UCSD-AML1 (cell line): ENCODE results near the gene TRIL.

ENCODE experiments used
- DNase-seq: peaks from one replicate; lab custom pipeline; 2025; ENCODE audit not compliant: unreplicated experiment; lab: John Stamatoyannopoulos, UW

The TRIL gene

DNA sequence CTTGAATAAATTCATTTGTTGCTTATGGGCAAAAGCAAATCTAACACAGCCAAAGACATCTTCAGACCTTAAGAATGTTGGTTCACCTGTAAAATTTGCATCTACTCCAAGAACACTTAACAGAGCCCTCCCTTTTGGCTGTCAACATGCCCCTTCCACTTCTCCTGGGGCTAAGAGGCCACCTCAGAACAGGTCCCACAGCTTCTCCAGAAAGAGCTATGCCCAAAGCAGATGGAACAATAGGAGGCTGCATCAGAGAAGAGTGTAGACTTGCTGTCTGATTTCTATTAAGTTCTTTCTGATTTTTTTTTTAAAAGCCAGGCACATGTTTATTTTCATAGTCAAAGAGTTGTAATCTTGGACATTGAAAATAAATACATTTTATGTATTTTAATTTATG is 26.1 kb upstream of the TRIL start:
- DNase-seq, result no peak

DNA sequence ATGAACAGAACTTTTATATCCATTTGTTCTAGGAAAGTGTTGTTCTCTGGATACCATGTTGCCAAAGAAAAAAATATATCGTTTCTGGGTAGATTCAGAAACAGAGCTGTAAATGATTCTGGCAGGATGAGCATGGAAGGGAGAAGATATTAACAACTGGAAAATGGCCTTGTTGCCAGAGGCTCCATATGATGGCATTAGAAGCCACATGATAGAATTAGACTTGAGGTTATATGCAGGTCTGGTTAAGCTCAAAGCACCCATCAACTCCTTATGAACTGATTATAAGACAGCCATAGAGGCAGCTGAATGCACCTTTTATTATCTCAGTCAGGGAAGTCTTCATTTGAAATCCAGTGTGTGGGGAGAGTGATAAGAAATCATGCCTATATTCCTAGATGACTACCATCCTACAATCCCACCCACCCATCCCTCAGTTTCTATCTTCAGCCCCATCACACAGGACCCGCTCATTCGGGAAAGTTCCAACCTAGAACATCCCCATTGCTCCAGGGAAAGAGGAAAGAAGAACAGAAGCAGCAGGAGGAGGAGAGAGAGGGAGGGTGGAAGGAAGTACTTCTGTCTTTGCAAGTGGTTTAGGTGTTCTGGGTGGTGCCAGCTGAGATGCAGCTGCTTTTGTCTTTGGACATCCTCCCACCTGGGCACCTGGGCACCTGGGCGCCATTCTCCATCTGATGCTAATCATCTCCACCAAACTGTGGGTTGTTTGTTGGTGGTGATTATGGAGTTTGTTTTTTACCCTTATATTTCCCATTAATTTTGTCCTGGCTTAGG is 25.5 kb upstream of the TRIL start:
- no peak for DNase-seq

DNA sequence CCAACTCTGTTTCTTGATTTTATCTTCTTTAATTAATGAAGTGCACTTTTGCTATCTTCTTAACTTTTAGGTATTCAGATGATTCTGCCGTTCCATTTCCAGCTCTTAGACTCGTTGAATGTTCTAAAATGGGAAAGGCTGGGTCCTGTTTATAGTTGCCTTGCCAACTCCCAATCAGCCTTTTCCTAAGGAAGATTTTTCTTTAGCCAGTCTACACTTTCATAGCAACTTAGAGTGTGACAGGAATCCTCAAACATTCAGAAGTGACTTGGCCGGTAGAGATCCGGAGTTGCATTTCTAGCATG is 23.0 kb upstream of the TRIL start:
- DNase-seq, result no peak

DNA sequence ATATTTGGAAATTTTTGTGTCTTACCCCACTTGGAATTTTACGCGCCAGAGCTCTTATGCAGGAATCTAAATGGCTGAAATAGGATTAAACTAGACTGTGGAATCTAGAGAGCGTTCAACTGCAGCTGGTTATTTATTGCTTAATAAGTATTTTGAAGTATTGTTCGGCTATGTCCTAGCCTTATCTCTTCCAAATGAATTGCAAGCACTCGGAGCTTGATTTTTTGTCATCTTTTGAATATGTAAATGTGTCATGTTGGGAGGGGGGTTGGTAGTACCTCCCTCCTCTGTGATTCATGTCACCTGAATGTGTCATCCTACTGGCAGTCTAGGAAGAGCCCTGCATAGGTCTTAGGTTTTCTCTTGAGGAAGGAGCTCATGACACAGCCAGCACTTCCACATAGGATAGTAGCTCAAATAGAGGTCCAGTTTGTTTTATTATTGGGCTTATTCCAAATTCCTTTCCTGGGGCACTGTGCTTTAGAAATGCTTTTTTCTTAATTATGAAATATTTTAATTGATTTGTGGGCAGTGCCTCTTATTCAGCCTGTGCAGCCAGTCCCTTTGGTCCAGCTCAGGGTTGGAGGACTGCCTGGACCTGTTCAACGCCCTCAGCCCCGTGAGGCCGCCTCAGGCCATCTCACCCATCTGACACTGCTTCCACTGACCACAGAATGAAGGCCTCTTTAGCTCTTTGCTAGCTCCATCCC is 22.5 kb upstream of the TRIL start:
- no peak for DNase-seq

DNA sequence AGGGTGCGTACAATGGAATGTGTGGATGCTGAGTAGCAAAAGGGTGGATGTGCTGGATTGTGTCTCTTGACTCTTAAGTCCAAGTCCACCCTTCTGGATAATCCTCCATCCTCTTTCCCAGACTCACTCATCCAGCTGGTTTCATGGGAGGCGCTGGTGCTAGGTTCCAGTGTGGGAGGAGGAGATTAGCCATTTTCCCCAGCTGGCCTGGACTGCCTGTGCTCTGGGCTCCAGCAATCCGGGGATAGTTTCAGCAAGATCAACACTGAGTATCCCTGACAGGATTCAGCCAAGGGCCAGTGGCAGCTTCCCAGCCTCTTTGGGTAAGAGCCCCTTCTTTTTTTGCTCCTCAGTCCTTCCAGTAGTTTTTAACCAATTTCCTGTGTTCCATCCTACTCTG is 21.6 kb upstream of the TRIL start:
- no peak for DNase-seq

DNA sequence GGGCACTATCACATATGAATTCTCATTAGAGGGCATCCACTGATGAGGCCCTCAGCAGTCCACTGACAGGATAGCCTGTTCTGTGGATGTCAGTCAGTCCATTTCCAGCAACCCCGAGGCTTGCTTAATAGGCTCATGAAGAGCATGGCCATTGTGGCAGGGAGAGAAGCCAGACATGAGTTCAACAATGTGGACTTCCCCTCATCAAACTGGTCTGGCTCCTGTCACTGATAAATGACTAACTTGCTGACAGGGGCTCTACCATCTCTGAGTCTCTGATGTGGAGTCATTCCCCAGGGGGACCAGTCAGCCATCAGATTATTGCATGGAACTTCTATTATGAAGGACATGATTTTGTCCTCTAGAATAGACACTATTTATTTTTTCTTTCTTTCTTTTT is 19.8 kb upstream of the TRIL start:
- DNase-seq, result no peak

DNA sequence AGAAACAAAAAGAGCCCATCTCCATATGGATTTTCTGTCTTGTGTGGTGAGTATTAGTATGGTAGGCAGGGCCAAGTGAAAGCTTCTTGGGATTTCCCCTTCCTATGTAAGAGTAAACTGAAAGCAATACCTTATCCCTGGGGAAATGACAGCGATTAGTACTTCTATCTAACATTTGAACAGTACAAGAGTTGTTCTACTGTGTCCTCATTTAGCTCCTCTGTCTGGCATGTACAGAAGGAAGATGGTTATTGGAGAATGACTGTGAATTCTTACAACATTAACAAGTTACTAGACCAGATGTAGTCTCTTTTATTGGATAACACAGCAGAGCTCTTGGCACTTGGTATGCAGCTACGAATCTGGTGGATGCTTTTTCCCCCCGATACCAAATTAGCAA is 17.9 kb upstream of the TRIL start:
- no peak for DNase-seq

DNA sequence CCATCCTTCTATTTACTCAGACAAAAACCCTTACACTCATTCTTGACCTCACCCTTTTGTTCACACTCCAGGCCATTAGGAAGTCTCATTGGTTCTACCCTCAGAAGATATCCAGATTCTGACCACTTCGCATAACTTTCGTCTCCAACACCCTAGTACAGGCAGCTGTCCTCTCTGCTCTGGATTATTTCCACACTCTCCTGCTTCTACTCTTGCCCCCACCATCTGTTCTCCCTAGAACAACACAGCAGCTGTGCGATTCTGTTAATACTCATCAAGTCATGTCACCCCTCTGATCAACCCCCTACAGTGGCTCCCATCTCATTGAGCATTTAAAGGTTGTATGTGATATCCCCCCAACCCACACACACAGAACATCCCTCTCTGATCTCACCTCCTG is 15.5 kb upstream of the TRIL start:
- no peak for DNase-seq

DNA sequence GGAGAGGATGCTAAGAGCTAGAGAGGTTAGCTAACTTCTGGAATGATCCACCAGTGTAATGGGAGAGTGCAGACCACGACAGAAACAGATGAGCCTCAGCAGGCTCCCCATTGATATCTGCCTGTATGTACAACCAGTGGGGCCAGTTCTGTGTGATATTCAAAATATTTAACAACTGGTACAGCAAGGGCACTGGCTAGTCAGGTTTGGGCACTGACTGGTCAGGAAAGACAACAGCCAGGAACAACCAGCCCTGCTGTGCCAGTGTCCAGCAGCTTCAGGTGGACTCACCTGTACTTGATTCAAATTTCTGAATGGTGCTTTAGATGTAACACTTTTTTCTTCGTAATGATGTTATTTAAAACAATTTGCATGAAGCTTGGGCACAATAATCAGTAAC is 5.9 kb upstream of the TRIL start:
- DNase-seq, result no peak

DNA sequence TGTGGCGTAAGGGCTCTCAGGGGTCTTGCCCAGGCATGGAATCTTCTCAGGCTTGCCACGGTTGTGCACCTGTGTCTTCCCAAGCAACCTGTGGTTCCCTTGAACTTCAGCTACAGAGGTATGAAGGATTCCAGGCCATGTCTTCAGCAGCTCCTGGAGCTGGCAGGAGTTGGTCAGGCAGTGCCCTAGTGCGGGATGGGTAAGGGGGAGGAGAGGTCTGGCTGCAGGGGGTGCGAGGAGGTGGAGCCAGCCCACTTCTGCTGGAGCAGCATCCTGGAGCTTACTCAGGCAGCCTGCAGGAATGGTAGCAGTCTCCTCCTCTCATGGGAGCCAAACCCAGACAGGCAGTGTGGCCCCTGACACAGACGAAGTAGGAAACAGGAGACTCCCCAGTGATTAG is 3.8 kb upstream of the TRIL start:
- DNase-seq, result no peak

DNA sequence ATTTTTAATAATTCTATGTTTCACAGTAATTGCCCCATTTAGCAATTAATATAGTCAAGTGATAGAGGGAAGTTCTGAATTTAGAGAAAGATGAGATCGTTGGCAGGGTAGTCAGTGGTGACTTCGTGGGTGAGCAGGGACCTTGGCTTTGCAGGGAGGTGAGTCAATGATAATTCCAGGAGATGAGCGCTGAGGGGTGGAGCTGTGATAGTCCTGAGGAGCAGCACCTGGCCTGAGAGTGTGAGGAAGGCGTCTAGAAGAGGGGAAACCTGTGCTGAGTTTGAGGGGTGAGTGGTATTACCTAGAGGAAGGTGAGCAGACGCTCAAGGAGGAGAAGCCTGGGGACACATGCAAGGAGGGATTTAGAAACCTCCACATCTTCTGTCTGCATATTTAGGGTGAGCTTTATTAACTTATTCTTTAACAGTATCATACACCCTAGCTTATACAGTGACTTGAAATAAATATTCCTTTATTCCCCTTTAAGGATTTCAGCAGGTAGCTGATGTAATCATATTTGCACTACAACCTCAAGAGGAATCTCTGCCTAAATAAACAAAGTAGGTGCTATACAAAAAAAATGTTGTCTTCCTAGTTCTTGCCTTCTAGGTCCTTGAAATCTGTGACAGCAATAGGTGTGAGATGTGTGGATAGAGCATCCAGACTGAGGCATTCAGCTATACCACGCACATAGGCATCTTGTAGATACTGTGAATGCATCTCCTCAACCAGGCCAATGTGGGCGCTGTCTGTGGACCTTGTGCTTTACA is 2.1 kb upstream of the TRIL start:
- DNase-seq, result no peak

DNA sequence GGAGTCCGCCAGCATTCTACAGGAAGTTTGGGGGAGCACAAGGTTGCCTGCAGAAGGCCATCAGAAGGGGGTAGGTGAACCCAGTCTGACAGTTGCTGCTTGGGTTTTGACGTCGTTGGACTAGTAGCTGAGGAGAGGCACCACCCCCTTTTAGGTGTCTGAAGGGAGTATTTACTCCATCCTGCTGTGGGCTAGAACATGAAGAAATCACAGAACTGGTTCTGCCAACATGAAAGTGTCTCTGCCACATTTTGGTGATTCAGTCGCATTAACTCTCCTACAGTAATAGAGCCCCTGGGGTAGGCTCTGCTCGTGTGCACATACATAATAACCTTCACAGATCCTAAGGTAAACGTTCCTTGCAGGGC is 834 bp upstream of the TRIL start:
- DNase-seq, result no peak

DNA sequence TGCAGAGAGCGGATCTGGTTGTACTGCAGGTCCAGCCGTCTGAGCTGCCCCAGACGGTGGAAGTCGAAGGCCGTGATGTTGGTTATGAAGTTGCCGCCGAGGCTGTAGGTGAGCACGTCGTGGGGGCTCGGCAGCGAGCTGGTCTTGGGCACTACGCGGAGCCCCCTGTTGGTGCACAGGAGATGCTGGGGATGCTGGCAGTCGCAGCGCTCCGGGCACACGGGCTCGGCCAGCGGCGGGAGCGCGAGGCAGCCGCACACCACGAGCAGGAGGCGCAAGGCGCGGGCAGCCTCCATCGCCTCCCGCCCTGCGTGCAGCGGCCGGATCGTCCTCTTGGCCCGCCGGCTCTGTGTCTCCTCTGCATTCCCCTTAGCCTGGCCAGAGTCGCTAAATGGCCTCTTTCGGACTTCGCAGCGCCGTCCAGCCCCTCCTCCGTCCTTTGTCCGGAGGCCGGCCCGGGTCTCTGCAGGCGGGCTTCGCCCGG is 337 bp downstream of the TRIL start:
- DNase-seq, result no peak

DNA sequence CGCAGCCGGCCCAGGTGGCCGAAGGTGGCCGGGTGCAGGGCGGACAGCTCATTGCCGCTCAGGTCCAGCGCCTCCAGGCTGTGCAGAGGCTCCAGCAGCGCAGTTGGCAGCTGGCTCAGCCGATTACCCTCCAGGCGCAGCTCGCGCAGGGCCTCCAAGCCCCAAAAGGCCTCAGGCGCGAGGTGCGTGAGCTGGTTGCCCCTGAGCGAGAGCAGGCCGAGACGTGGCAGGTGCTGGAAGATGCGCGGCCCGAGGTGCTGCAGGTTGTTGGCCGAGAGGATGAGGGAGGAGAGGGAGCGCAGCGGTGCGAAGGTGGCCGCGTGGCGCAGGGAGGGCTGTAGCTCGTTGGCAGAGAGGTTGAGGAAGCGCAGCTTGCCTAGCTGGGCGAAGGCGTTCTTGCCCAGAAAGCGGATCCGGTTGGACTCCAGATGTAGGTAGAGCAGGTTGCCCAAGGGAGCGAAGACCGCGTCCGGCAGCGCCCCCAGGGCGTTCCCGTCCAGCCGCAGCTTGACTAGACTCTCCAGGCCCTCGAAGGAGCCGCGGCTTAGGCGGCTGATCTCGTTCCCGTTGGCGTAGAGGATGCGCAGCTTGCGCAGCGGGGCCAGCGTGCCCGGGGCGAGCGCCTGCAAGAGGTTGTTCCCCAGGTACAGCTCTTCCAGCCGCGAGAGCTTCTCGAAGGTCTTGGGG is 923 bp downstream of the TRIL start:
- no peak for DNase-seq

DNA sequence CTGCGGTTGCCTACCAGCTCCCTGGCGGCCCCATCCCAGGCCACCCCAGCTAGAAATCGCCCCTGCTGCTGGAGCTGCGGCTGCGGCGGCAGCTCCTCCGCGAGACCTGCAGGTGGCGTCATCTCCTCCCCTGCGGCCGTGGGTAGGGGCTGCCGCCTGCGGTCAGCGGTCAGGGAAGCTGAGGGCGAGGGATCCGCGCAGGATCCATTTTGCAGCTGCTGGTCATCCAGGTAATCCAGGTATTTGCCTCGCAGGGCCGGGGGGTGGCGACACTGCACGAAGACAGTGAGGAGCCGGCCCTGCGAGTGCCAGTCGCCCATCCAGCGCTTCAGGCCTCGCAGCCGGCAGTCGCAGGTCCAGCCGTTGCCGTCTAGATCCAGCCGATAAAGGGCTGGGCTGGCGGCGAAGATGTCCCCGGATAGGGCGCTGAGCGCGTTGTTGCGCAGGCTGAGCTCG is 1.5 kb downstream of the TRIL start:
- no peak for DNase-seq

DNA sequence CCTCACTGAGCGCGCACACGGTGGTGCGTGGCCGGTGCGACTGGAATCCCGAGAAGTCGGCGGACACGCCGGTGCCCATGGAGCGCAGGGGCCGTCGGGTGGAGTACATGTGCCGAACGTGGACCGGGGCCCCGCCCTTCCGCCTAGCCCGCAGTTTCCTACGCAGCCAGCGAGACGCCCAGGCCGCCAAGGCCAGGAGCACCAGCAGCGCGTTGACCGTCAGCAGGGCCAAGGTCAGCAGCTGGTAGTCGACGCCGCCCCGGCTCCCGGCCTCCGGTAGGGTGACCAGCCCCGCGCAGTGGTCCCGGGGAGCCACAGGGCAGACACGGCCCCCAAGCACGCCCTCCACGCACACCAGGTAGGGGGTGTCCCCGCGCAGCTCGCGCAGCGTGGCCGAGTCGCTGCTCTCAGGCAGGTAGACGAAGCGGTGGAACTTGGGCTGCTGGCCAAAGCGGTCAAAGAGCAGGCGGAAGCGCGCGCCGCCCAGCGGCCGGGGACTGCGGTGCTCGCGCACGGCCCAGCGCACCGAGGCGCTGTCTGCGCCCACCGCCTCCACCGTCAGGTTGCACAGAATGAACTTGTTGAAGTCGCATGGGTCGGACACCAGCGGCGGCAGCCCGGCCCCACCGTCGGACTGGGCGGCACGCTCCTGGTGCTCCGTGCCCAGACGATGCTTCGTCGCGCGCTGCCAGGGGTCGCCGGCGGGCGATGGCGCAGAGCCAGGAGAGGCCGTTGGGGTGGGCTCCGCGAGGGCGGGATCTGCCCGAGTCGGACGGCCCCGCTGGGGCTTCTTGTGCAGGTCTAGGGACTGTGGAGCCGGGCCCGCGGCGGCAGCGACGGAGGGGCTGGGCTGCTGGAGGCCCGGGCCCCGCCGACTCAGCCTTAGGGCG is 2.2 kb downstream of the TRIL start:
- DNase-seq, result no peak

DNA sequence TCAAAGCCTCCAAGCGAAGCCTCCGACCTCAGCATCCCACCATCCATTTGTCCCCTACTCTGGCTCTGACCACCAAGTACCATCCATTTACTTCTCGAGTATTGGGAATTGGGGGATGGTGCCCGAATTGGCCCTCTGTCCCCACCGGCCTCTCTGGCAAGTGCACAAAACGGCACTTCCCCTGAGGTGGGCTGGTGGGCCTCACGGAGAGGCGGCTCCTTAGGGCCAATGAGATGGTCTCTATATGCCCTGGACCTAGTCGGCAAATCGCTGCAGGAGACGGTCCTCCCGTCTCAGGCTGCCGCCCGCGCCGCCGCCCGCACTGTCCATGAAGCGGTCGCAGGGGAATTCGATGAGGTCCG is 2.8 kb downstream of the TRIL start:
- no peak for DNase-seq

DNA sequence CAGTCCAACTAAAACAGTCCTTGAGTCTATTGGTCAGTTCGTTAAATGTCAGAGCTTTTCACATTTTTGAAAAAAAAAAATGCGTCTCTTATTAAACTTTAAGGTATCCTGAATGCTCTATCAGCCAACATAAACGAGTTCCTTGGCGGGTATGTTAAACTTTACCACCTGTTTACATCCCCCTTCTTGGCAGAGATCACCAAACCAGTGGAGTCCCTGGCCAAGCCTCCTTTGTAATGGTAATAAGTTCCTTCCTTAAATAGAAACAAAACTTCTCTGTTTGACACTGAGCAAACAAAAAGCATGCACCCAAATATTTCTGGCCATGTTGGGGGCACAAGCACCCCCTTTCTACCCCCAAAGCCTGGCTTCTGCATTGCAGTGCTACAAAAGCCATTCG is 3.2 kb downstream of the TRIL start:
- no peak for DNase-seq

DNA sequence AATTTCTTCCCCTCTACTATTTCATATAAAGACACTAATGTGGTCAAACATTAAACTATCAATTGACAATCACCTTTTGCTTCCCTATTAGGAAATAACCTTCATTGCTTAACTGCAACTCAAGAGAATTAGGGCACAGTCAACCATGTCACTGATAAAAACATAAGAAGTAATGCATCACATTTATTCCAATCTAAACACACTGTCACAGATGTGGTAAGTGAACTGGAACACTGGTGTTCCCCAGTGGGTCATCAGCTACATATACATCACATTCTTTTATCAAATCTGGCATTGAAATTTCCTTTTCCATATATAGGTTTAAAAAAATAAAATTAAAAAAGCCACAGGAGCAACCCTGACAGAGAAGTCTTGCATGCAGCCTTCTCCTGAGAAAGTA is 3.7 kb downstream of the TRIL start:
- no peak for DNase-seq

DNA sequence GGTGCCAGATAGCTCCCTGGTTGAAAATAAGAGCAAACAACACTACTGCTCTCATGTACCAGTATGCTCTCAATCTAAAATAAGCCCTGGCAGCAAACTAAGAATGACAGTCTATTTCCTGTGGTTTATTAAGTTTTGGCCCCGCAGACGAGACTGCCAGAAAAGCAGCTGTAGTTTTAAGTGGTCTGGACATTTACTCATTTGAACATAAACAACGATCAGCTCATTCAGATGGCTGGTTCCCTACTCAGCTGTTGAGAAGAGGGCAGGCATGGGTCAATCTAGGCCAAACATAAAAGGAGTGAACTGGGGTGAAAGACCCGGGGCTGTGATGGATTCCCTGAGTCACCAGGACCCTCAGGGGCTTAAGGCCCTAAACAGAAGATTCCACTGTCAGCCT is 4.5 kb downstream of the TRIL start:
- DNase-seq, result no peak

DNA sequence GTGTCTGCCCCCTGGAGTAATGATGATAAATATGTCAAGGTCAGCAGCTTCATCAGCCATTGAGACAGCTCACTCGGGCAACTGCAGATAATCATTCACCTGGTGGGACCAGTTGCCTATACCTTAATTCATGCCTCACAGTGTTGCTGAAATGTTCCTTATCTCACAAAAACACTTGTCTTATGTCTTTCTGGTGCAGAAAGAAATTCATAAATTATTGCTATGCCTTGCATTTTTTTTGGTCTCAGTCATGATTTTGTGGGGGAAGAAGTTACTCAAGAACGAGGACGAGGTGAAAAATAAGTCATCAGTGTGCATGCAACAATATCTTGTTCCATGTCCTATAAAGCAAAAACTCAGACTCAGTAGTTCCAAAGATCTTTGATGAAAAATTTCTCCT is 16.0 kb downstream of the TRIL start:
- DNase-seq, result no peak
